H1 (cell line): ENCODE measurements around the gene FXYD7. TPM values are rescaled to one million over a fixed set of nuclear protein-coding genes. Genes with fewer than 3 reads are reported as not detected.
"Not testable (repeated sequence)": the region's sequence is repeated elsewhere in the genome, so short reads cannot be mapped to it uniquely, and the experiment has no call there.

Experiments used
- CTCF ChIA-PET: fragments of 300-600 bp; sonication (Branson Sonifier 250); formaldehyde crosslinking; loops from one replicate; lab custom pipeline; 2021; ENCODE audit not compliant: partially characterized antibody; lab: Charles Lee
- POLR2A ChIA-PET: fragments of 300-600 bp; sonication (Branson Sonifier 250); formaldehyde crosslinking; loops from one replicate; lab custom pipeline; 2021; ENCODE audit warnings: inconsistent platforms; ENCODE audit not compliant: partially characterized antibody; lab: Charles Lee
- DNase-seq, 2 experiments: peaks; one replicate each; pipeline versions ENCODE4 v3.0.0 to v3.0.0-alpha.2; 2010 to 2022; ENCODE audit warnings: low spot score in 2 of 2, low read depth in 1 of 2, mixed read lengths in 1 of 2
- FAIRE-seq: peaks from 2 replicates; lab custom pipeline; 2011; peaks lifted over from hg19 to GRCh38; lab: Jason Lieb, UNC
- H2AFZ ChIP-seq: 2 replicates; pipeline ENCODE4 v1.8.1; 2012; ENCODE audit warnings: low read length, inconsistent platforms
- H2AK5ac ChIP-seq: 2 replicates; pipeline ENCODE4 v1.6.1; 2013; ENCODE audit warnings: low read depth, low read length
- H2BK120ac ChIP-seq: replicated peaks from 2 replicates; pipeline ENCODE3; 2013; ENCODE audit warnings: low read depth, low read length, inconsistent platforms
- H2BK12ac ChIP-seq: 2 replicates; pipeline ENCODE4 v1.6.1; 2013; ENCODE audit warnings: low read depth, low read length
- H2BK15ac ChIP-seq: 2 replicates; pipeline ENCODE4 v1.6.1; 2013; ENCODE audit warnings: low read length
- H2BK20ac ChIP-seq: 2 replicates; pipeline ENCODE4 v1.6.1; 2013; ENCODE audit warnings: low read length
- H2BK5ac ChIP-seq: 2 replicates; pipeline ENCODE4 v1.6.1; 2013; ENCODE audit warnings: low read depth, low read length
- H3K14ac ChIP-seq: 2 replicates; pipeline ENCODE4 v1.6.1; 2013; ENCODE audit warnings: inconsistent platforms; ENCODE audit not compliant: insufficient read length
- H3K18ac ChIP-seq: 2 replicates; pipeline ENCODE4 v1.6.1; 2013; ENCODE audit warnings: low read length; ENCODE audit errors: extremely low read depth
- H3K23ac ChIP-seq: 2 replicates; pipeline ENCODE4 v1.6.1; 2013; ENCODE audit warnings: inconsistent platforms; ENCODE audit not compliant: insufficient read length
- H3K23me2 ChIP-seq: 2 replicates; pipeline ENCODE4 v1.6.1; 2013; ENCODE audit warnings: low read depth, low read length
- H3K27ac ChIP-seq: 2 replicates; pipeline ENCODE4 v1.6.1; 2011; ENCODE audit warnings: low read depth, low read length, inconsistent platforms
- H3K27me3 ChIP-seq, 4 experiments: replicated peaks in 1 of 4; 1 replicate in 1 of 4; 2 replicates in 3 of 4; pipeline versions ENCODE4 v1.6.1 to v1.8.1; 2011 to 2013; ENCODE audit warnings: low read length in 3 of 4, mild to moderate bottlenecking in 3 of 4, inconsistent platforms in 2 of 4, mixed read lengths in 2 of 4, moderate library complexity in 1 of 4; ENCODE audit not compliant: control insufficient read depth in 3 of 4, insufficient read depth in 3 of 4; ENCODE audit errors: extremely low read depth in 1 of 4
- H3K36me3 ChIP-seq, 4 experiments: 2 replicates each; pipeline versions ENCODE4 v1.6.1 to v1.8.1; 2011 to 2013; ENCODE audit warnings: mild to moderate bottlenecking in 4 of 4, low read length in 3 of 4, moderate library complexity in 2 of 4, control low read depth in 1 of 4, inconsistent platforms in 1 of 4; ENCODE audit not compliant: insufficient read depth in 4 of 4, control insufficient read depth in 2 of 4
- H3K4ac ChIP-seq: replicated peaks from 2 replicates; pipeline ENCODE3; 2013; ENCODE audit warnings: low read length, low read depth, mixed read lengths, inconsistent platforms; ENCODE audit not compliant: insufficient read length
- H3K4me1 ChIP-seq, 4 experiments: replicated peaks in 1 of 4; 1 replicate in 1 of 4; 2 replicates in 3 of 4; pipeline versions ENCODE4 v1.6.1 to v1.8.1; 2011 to 2013; ENCODE audit warnings: low read length in 3 of 4, inconsistent platforms in 2 of 4, mixed read lengths in 1 of 4; ENCODE audit not compliant: insufficient read depth in 4 of 4, control insufficient read depth in 3 of 4
- H3K4me2 ChIP-seq, 2 experiments: 2 replicates each; pipeline versions ENCODE4 v1.6.1 to v1.8.1; 2011 to 2013; ENCODE audit warnings: low read depth in 2 of 2, low read length in 2 of 2, control low read depth in 1 of 2, inconsistent platforms in 1 of 2, mild to moderate bottlenecking in 1 of 2; ENCODE audit not compliant: insufficient read depth in 1 of 2
- H3K4me3 ChIP-seq, 4 experiments: fragments of 200-600, 300-600 bp in 1 of 4; sonication (generic), shearing (Covaris generic), sonication (Bioruptor Twin) in 1 of 4; 2 replicates each; pipeline versions ENCODE4 v1.5.1 to v1.8.1; 2011 to 2016; ENCODE audit warnings: low read length in 4 of 4, low read depth in 3 of 4, control low read depth in 2 of 4, inconsistent platforms in 2 of 4, mild to moderate bottlenecking in 2 of 4, mixed read lengths in 1 of 4, moderate library complexity in 1 of 4; ENCODE audit not compliant: insufficient read depth in 2 of 4; ENCODE audit errors: extremely low read depth in 1 of 4
- H3K56ac ChIP-seq: replicated peaks from 2 replicates; pipeline ENCODE3; 2013; ENCODE audit warnings: low read depth, mild to moderate bottlenecking, mixed read lengths, low read length, inconsistent platforms; ENCODE audit not compliant: insufficient read length
- H3K79me1 ChIP-seq: 2 replicates; pipeline ENCODE4 v1.6.1; 2013; ENCODE audit warnings: low read depth, low read length, control low read depth
- H3K79me2 ChIP-seq, 2 experiments: 2 replicates each; pipeline versions ENCODE4 v1.6.1 to v1.8.1; 2012 to 2013; ENCODE audit warnings: low read length in 2 of 2, mild to moderate bottlenecking in 2 of 2, inconsistent platforms in 1 of 2; ENCODE audit not compliant: insufficient read depth in 2 of 2, control insufficient read depth in 1 of 2
- H3K9ac ChIP-seq, 4 experiments: replicated peaks in 1 of 4; 1 replicate in 1 of 4; 2 replicates in 3 of 4; pipeline versions ENCODE4 v1.6.1 to v1.8.1; 2011 to 2013; ENCODE audit warnings: low read depth in 3 of 4, low read length in 3 of 4, control low read depth in 2 of 4, mild to moderate bottlenecking in 2 of 4, moderate library complexity in 2 of 4, inconsistent platforms in 1 of 4; ENCODE audit errors: extremely low read depth in 1 of 4
- H3K9me3 ChIP-seq, 2 experiments: 2 replicates each; pipeline versions ENCODE4 v1.6.1 to v1.8.1; 2012 to 2013; ENCODE audit warnings: mild to moderate bottlenecking in 2 of 2, moderate library complexity in 2 of 2, control low read depth in 1 of 2, inconsistent platforms in 1 of 2, low read depth in 1 of 2, low read length in 1 of 2, mixed read lengths in 1 of 2; ENCODE audit not compliant: insufficient read depth in 2 of 2
- H4K20me1 ChIP-seq, 2 experiments: replicated peaks in 1 of 2; 2 replicates each; pipeline versions ENCODE3 to v1.8.1; 2011 to 2013; ENCODE audit warnings: inconsistent platforms in 2 of 2, low read length in 2 of 2, mild to moderate bottlenecking in 1 of 2; ENCODE audit not compliant: insufficient read depth in 2 of 2, control insufficient read depth in 1 of 2
- H4K5ac ChIP-seq: 2 replicates; pipeline ENCODE4 v1.6.1; 2013; ENCODE audit warnings: low read length, low read depth, mixed read lengths, inconsistent platforms; ENCODE audit not compliant: insufficient read length
- H4K8ac ChIP-seq: 2 replicates; pipeline ENCODE4 v1.8.0; 2013; ENCODE audit warnings: mild to moderate bottlenecking, moderate library complexity, low read length, inconsistent platforms; ENCODE audit not compliant: insufficient read depth; ENCODE audit errors: extremely low read depth
- H4K91ac ChIP-seq: replicated peaks from 2 replicates; pipeline ENCODE3; 2013; ENCODE audit warnings: low read length, mixed read lengths, inconsistent platforms; ENCODE audit not compliant: insufficient read length
- CTCF ChIP-seq, 3 experiments: IDR thresholded peaks; 1 replicate in 2 of 3; 2 replicates in 1 of 3; pipeline versions ENCODE4 v1.5.1 to v1.6.1; 2011; ENCODE audit warnings: low read length in 3 of 3, mild to moderate bottlenecking in 3 of 3, inconsistent platforms in 2 of 3, low read depth in 1 of 3, moderate library complexity in 1 of 3; ENCODE audit not compliant: insufficient read depth in 1 of 3; ENCODE audit errors: control extremely low read depth in 1 of 3
- WGBS, 2 experiments: shearing (Covaris generic) in 1 of 2; methylation state at CpG; one replicate each; pipeline versions ENCODE4 v1.1.6 to v1.1.7; 2013 to 2015; ENCODE audit warnings: low lambda C conversion rate in 2 of 2, mixed read lengths in 2 of 2, inconsistent platforms in 1 of 2, low coverage in 1 of 2, missing lambda C conversion rate in 1 of 2; ENCODE audit not compliant: insufficient replicate concordance in 2 of 2, insufficient coverage in 1 of 2, insufficient read length in 1 of 2; ENCODE audit errors: extremely low coverage in 1 of 2, missing lambda C conversion rate in 1 of 2; 5-methylcytosine and 5-hydroxymethylcytosine counted together
- polyA plus RNA-seq, 7 experiments: library from polyadenylated mRNA; depleted of rRNA in 3 of 7; stranded (reverse) in 5 of 7; unstranded in 2 of 7; fragments of >200 nt in 5 of 7; fragments of 200-250 nt in 2 of 7; gene quantifications; 1 replicate in 5 of 7; 2 replicates in 1 of 7; 4 replicates in 1 of 7; pipeline versions ENCODE4 v1.2.1 to v1.2.3, GENCODE V29; 2011 to 2013; ENCODE audit warnings: missing spikeins in 2 of 7, mixed read lengths in 2 of 7
- total RNA-seq: library from RNA; stranded (reverse); fragmentation: NEBNext Ultra II Directional; extraction: Animal tissue kit (Norgen Biotek cat#: 25700); gene quantifications from 2 replicates; pipeline ENCODE4 v1.2.1, GENCODE V29; 2021

Gene FXYD7
- total and polyA plus RNA-seq, 2 of the 8 experiments (the other 6 are each of a cell fraction or from before 2014, with no cell fraction given), result 12.1 to 14.3 TPM

- TF ChIP-seq CTCF (IDR thresholded peaks at IDR 0.05; ENCODE audit: control extremely low read depth in 1 of 3, insufficient read depth in 1 of 3, low read depth in 1 of 3, low read length in 3 of 3), result peak in 2 of 3 experiments; percentile 10 to 35; a peak in 2 of 4 replicates
Measured at GRCh38 chr19:35151273-35152065, 8.4 kb downstream of the FXYD7 start (continued).

GRCh38 chr19:35153129-35153522 lies 10.1 kb downstream of the FXYD7 start:
- H3K36me3 ChIP-seq, result peaks cover 0 to 10% (median 4%) of the 10 kb centered on the region in 4 experiments; a peak in 5 of 8 replicates
- not testable (repeated sequence) for H2AFZ ChIP-seq, H3K56ac ChIP-seq, H2BK120ac ChIP-seq, H2AK5ac ChIP-seq, H3K79me1 ChIP-seq, H4K20me1 ChIP-seq, FAIRE-seq, H3K14ac ChIP-seq, H3K27me3 ChIP-seq, H3K23me2 ChIP-seq, H4K8ac ChIP-seq, H3K9me3 ChIP-seq, H4K5ac ChIP-seq, H3K9ac ChIP-seq, DNase-seq, H3K23ac ChIP-seq, H3K27ac ChIP-seq
- H2BK12ac ChIP-seq, result peak overlapping the region; percentile 86; the same call in 1 of the 2 replicates
- peak overlapping the region; percentile 17 for H3K4ac ChIP-seq
- peak overlapping the region; percentile 15; the same call in 1 of the 2 replicates for H2BK20ac ChIP-seq
- CTCF ChIA-PET, result interaction anchor here (0.6 to 4.3 kb wide), 21 partner anchors 10 to 154 kb away, joined by 3 to 60 read pairs (median 6); partner anchors contain the start of gene FXYD7
- peaks cover 4 to 28% (median 19%) of the 10 kb centered on the region in 4 experiments for H3K4me1 ChIP-seq
- peak overlapping the region in 1 of 4 experiments; percentile 71; a peak in 3 of 8 replicates for H3K4me3 ChIP-seq
- H3K79me2 ChIP-seq, result peaks cover 0 to 11% of the 10 kb centered on the region in 2 experiments; a peak in 1 of 4 replicates
- H2BK15ac ChIP-seq, result peak overlapping the region; percentile 77; the same call in 1 of the 2 replicates
- H4K91ac ChIP-seq, result peak overlapping the region; percentile 20
- WGBS, 2 experiments, result 86% methylated on average over 10 of the region's 10 CpGs; no CpG with 5 or more reads in 1 of the 2 experiments
- H3K18ac ChIP-seq, result 0 out of 2 replicates have a peak overlapping the region, but pooled peaks have one; percentile 41
- POLR2A ChIA-PET, result interaction anchor here (0.6 to 5.6 kb wide), 9 partner anchors 9 to 109 kb away, joined by 3 to 67 read pairs (median 5); partner anchors contain the start of gene FXYD7
- peak overlapping the region; percentile 82 to 91 for H3K4me2 ChIP-seq
- H2BK5ac ChIP-seq, result peak overlapping the region; percentile 26; the same call in 1 of the 2 replicates
